ENCODE measurements around the gene RIT2.

The RIT2 gene

GRCh38 chr18:43115076-43115921, at the start of gene RIT2:
TSS of gene RIT2 (minus strand) at chr18:43115685.
- no peak for DNase-seq (ENCODE audit: insufficient read length, low spot score)
- TF ChIP-seq POLR2A (IDR thresholded peaks at IDR 0.05; ENCODE audit: low read depth, low read length) = no peak
- no peak for FAIRE-seq

DNA sequence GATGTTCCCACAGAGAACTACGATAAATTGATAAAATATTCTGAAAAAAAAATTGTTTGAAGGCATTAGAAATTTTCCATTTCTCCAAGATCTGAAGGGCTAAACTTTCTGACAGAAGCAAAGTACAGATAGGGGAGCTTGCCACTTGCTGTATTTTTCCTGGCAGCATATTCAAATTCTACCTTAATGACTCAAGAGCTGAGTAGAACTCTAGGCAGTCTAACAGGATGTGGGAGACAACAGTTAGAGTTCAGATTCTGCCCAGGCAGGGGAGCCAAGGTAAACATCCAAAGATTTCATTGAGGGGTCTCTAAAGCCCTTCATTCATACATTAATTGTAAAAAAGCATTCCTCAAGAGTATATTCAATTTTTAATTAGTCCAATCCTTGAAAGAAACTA, 46.0 kb upstream of the RIT2 start:
- no peak for TF ChIP-seq POLR2A (IDR thresholded peaks at IDR 0.05; ENCODE audit: low read depth, low read length)
- no peak for FAIRE-seq
- peak; percentile 1 for DNase-seq (ENCODE audit: insufficient read length, low spot score)

- DNase-seq (ENCODE audit: insufficient read length, low spot score) = no peak
- FAIRE-seq = no peak
- TF ChIP-seq POLR2A (IDR thresholded peaks at IDR 0.05; ENCODE audit: low read depth, low read length) = no peak
Observed at GRCh38 chr18:43160509-43160908, 45.0 kb upstream of the RIT2 start.

DNA sequence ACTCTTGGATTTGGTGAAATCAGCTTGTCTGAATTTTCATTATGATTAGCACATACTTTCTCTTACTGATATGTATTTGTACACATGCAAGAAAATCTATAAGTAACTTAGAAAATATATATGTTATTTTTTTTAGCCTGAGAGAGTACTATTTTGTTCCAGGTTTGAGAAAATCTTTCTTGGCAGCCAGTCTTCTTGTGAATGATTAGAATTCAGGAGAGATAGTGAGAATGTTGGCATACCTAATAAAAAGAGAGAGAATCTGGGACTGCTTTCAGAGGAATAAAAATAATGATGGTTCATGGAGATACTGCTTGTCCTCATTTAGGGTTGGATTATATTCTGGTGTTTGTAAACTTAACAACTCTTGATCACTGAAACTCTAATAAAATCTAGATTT, 44.4 kb upstream of the RIT2 start:
- no peak for DNase-seq (ENCODE audit: insufficient read length, low spot score)
- no peak for TF ChIP-seq POLR2A (IDR thresholded peaks at IDR 0.05; ENCODE audit: low read depth, low read length)
- no peak for FAIRE-seq

- TF ChIP-seq POLR2A (IDR thresholded peaks at IDR 0.05; ENCODE audit: low read depth, low read length) = no peak
- no peak for DNase-seq (ENCODE audit: insufficient read length, low spot score)
- no peak for FAIRE-seq
Observed at GRCh38 chr18:43159086-43159770, 43.7 kb upstream of the RIT2 start.

DNA sequence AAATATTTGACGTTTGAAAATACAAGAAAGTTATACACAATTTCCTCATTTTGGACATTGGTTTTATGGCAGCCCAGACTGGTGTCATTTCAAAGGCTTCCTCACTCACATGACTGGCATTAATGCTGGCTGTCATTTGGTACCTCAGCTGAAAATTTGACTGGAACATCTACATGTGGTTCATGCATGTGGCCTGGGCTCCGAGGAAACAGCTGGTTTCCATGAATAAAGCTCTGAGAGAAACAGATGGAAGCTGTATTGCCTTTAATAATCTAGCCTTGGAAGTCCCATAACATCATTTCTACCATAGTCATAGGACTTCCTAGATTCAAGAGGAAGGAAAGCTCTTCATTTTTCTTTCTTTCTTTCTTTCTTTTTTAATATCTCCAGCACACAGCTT, 42.9 kb upstream of the RIT2 start:
- DNase-seq (ENCODE audit: insufficient read length, low spot score) (no peak), FAIRE-seq (no peak)
- TF ChIP-seq POLR2A (IDR thresholded peaks at IDR 0.05; ENCODE audit: low read depth, low read length) = no peak

DNA sequence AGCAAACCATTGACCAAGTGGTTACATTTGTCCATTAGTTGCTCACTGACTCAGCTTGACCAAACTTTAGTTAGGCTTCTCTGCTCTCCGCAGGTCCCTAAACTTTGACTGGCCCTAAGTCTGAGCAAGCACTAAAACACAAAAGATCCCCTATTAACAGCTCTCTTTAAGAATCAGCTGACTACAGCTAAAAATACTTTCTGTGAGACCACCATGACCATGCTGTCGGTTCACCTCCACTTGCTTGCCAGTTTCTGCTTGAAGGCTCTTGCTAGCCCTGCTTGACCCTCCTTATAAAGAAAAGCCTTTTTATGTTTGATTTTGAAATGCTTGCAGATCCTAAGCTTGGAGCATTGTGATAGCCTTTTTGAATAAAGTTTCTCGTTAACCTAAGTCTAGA, 40.4 kb upstream of the RIT2 start:
- FAIRE-seq (no peak), DNase-seq (ENCODE audit: insufficient read length, low spot score) (no peak)
- TF ChIP-seq POLR2A (IDR thresholded peaks at IDR 0.05; ENCODE audit: low read depth, low read length) = no peak

- TF ChIP-seq POLR2A (IDR thresholded peaks at IDR 0.05; ENCODE audit: low read depth, low read length) = no peak
- no peak for FAIRE-seq
- no peak for DNase-seq (ENCODE audit: insufficient read length, low spot score)
Observed at GRCh38 chr18:43148231-43148630, 32.7 kb upstream of the RIT2 start.

GRCh38 chr18:43141208-43141607, 25.7 kb upstream of the RIT2 start:
- DNase-seq (ENCODE audit: insufficient read length, low spot score) (no peak), FAIRE-seq (no peak)
- TF ChIP-seq POLR2A (IDR thresholded peaks at IDR 0.05; ENCODE audit: low read depth, low read length) = no peak

DNA sequence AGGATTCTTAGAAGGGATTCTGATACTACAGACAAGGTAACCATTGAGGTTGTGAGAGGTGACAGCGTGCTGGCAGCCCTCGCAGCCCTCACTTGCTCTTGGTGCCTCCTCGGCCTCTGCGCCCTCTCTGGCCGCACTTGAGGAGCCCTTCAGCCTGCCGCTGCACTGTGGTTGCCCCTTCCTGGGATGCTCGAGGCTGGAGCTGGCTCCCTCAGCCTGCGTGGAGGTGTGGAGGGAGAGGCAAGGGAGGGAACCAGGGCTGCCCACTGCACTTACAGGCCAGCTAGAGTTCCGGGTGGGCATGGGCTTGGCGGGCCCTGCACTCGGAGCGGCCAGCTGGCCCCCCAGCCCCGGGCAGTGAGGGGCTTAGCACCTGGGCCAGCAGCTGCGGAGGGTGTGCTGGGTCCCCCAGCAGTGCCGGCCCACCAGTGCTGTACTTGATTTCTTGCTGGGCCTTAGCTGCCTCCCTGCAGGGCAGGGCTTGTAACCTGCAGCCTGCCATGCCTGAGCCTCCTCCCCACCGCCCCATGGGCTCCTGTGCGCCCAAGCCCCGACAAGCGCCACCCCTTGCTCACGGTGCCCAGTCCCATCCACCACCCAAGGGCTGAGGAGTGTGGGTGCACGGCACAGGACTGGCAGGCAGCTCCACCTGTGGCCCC, 23.9 kb upstream of the RIT2 start:
- no peak for TF ChIP-seq POLR2A (IDR thresholded peaks at IDR 0.05; ENCODE audit: low read depth, low read length)
- DNase-seq (ENCODE audit: insufficient read length, low spot score) = no peak
- FAIRE-seq = no peak

- no peak for TF ChIP-seq POLR2A (IDR thresholded peaks at IDR 0.05; ENCODE audit: low read depth, low read length)
- DNase-seq (ENCODE audit: insufficient read length, low spot score) = no peak
- no peak for FAIRE-seq
Observed at GRCh38 chr18:43134876-43135275, 19.4 kb upstream of the RIT2 start.

DNA sequence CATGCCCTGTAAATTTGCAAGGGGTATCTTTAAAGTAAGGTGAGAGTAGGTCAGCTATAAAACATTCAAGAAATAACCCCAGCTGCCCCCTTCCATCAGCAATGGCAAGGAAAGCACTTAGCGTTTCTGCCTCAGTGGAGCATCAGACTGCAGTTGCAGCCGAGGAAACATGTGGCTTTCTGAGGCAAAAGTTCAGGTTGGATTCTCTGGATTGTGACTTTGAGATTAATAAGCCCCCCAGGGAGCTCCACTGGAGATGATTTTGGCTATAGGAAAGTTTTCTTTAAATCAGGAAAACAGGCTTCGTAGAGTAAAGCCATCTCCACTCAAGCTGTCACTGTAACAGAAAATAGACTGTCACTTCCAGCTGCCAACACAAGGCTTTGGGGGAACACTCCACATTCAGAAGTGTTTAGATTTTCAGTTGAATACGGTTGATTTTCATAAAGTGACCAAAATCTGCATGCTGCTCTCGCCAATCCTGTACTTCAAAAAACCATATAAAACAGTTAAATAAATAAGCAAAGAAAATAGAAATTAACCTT, 15.3 kb upstream of the RIT2 start:
- TF ChIP-seq POLR2A (IDR thresholded peaks at IDR 0.05; ENCODE audit: low read depth, low read length) = no peak
- DNase-seq (ENCODE audit: insufficient read length, low spot score) = no peak
- FAIRE-seq = no peak

- DNase-seq (ENCODE audit: insufficient read length, low spot score) = no peak
- TF ChIP-seq POLR2A (IDR thresholded peaks at IDR 0.05; ENCODE audit: low read depth, low read length) = no peak
- FAIRE-seq = no peak
Observed at GRCh38 chr18:43129946-43130524, 14.6 kb upstream of the RIT2 start.

- no peak for TF ChIP-seq POLR2A (IDR thresholded peaks at IDR 0.05; ENCODE audit: low read depth, low read length)
- FAIRE-seq (no peak), DNase-seq (ENCODE audit: insufficient read length, low spot score) (no peak)
Observed at GRCh38 chr18:43125471-43125870, 10.0 kb upstream of the RIT2 start.

All from H54 (cell line).